ENCODE measurements around the gene AP3B2.

AP3B2 gene

GRCh38 chr15:82697735-82698407 is 11.8 kb downstream of the AP3B2 start:
- no peak for DNase-seq

- no peak for DNase-seq
Measured at GRCh38 chr15:82692171-82692570, 17.5 kb downstream of the AP3B2 start.

GRCh38 chr15:82689147-82689546 is 20.5 kb downstream of the AP3B2 start:
- DNase-seq, result no peak

GRCh38 chr15:82688691-82689090 is 21.0 kb downstream of the AP3B2 start:
- no peak for DNase-seq

- no peak for DNase-seq
Measured at GRCh38 chr15:82681371-82681770, 28.3 kb downstream of the AP3B2 start.

- DNase-seq, result no peak
Measured at GRCh38 chr15:82680200-82681102, 29.2 kb downstream of the AP3B2 start.

- no peak for DNase-seq
Measured at GRCh38 chr15:82679626-82680199, 30.0 kb downstream of the AP3B2 start.

- DNase-seq, result no peak
Measured at GRCh38 chr15:82677720-82678323, 31.9 kb downstream of the AP3B2 start.

- no peak for DNase-seq
Measured at GRCh38 chr15:82674873-82675272, 34.8 kb downstream of the AP3B2 start.

- no peak for DNase-seq
Measured at GRCh38 chr15:82670699-82671098, 39.0 kb downstream of the AP3B2 start.

GRCh38 chr15:82666606-82667005 is 43.1 kb downstream of the AP3B2 start:
- DNase-seq, result no peak

GRCh38 chr15:82664021-82664420 is 45.7 kb downstream of the AP3B2 start:
- DNase-seq, result no peak

GRCh38 chr15:82663186-82663600 is 46.5 kb downstream of the AP3B2 start:
- DNase-seq, result no peak

- DNase-seq, result no peak
Measured at GRCh38 chr15:82662641-82663040, 47.0 kb downstream of the AP3B2 start.

GRCh38 chr15:82660378-82660777 is 49.3 kb downstream of the AP3B2 start:
- DNase-seq, result no peak

- DNase-seq, result no peak
Measured at GRCh38 chr15:82656641-82657266, 52.9 kb downstream of the AP3B2 start.

- no peak for DNase-seq
Measured at GRCh38 chr15:82655606-82656005, 54.1 kb downstream of the AP3B2 start.

GRCh38 chr15:82653483-82654168 is 56.0 kb downstream of the AP3B2 start:
- no peak for DNase-seq

- no peak for DNase-seq
Measured at GRCh38 chr15:82651708-82652107, 58.0 kb downstream of the AP3B2 start.

- DNase-seq, result no peak
Measured at GRCh38 chr15:82650046-82650670, 59.5 kb downstream of the AP3B2 start.

- no peak for DNase-seq
Measured at GRCh38 chr15:82649226-82649999, 60.3 kb downstream of the AP3B2 start.

All from NCI-H2029 treated with DMSO at 0.1 percent for 48 hours (cell line).